Cardiac muscle cell (in vitro differentiated cells and primary cell): ENCODE data around the gene ONECUT1. TPM values are rescaled to one million over a fixed set of nuclear protein-coding genes. Genes with fewer than 3 reads are reported as not detected.
A peak's percentile ranks its signal among the peaks of the same experiment; 100 is the strongest.
"Not testable (repeated sequence)": the region's sequence is repeated elsewhere in the genome, so short reads cannot be mapped to it uniquely, and the experiment has no call there.

ENCODE experiments used
- DNase-seq, 2 donors: peaks; one replicate each; pipeline versions ENCODE4 v3.0.0 to v3.0.0-alpha.2; 2010 to 2017; ENCODE audit warnings: low read depth in 1 of 2, low spot score in 1 of 2
- H3K27ac ChIP-seq: fragments of 200-600 bp; sonication (generic); 2 replicates; pipeline ENCODE4 v1.5.1; 2016
- H3K27me3 ChIP-seq: fragments of 200-600 bp; sonication (generic); 2 replicates; pipeline ENCODE4 v1.6.0; 2016; ENCODE audit warnings: control low read depth
- H3K36me3 ChIP-seq: fragments of 200-600 bp; sonication (generic); 2 replicates; pipeline ENCODE4 v1.5.1; 2016; ENCODE audit warnings: control low read depth
- H3K4me1 ChIP-seq: fragments of 200-600 bp; sonication (generic); 2 replicates; pipeline ENCODE4 v1.8.1; 2017; ENCODE audit warnings: low read depth, mild to moderate bottlenecking, mixed run types
- H3K4me3 ChIP-seq: fragments of 200-600 bp; sonication (generic); 2 replicates; pipeline ENCODE4 v1.5.1; 2016; ENCODE audit warnings: mild to moderate bottlenecking
- H3K9me3 ChIP-seq: fragments of 200-600 bp; sonication (generic); 2 replicates; pipeline ENCODE4 v1.5.1; 2017; ENCODE audit warnings: low read depth, mild to moderate bottlenecking, control low read depth
- CTCF ChIP-seq: IDR thresholded peaks from 2 replicates; pipeline ENCODE4 v1.5.1; 2012; ENCODE audit warnings: low read depth, mild to moderate bottlenecking, low read length
- polyA plus RNA-seq: library from polyadenylated mRNA; unstranded; fragments of >200 nt; fragmentation: Nextera tagmentation; extraction: Ambion mirVana; gene quantifications from 2 replicates; pipeline ENCODE4 v1.2.1, GENCODE V29; 2016
- total RNA-seq: library from RNA; depleted of rRNA; stranded (reverse); fragments of >200 nt; gene quantifications from 2 replicates; pipeline ENCODE4 v1.2.3, GENCODE V29; 2016

The ONECUT1 gene
- total RNA-seq (0.18 TPM in 1 of 2 replicates, not detected in the other), polyA plus RNA-seq (0.44 TPM in 1 of 2 replicates, not detected in the other)

- TF ChIP-seq CTCF, result no peak
- H3K36me3 ChIP-seq, result no peaks in the 10 kb centered on the region
- no peak within 1 kb of the TSS for H3K27ac ChIP-seq
- H3K27me3 ChIP-seq, result peaks cover 99% of the 10 kb centered on the region
- H3K9me3 ChIP-seq, result no peaks in the 10 kb centered on the region
- DNase-seq, result peak; percentile 61 to 84
- H3K4me3 ChIP-seq, result peak within 1 kb of the TSS; percentile 52
- H3K4me1 ChIP-seq, result peaks cover 16% of the 10 kb centered on the region
Measured at GRCh38 chr15:52790169-52790708, at the start of gene ONECUT1. TSS of gene ONECUT1 (minus strand) at chr15:52790336. CDS start at chr15:52789884, 452 bp downstream.

- H3K27ac ChIP-seq, result no peak overlapping the region
- H3K9me3 ChIP-seq, result no peaks in the 10 kb centered on the region
- H3K4me3 ChIP-seq, result no peak overlapping the region
- no peak for TF ChIP-seq CTCF
- no peak for DNase-seq
- no peaks in the 10 kb centered on the region for H3K36me3 ChIP-seq
- no peaks in the 10 kb centered on the region for H3K27me3 ChIP-seq
- no peaks in the 10 kb centered on the region for H3K4me1 ChIP-seq
Measured at GRCh38 chr15:52834379-52834778, 44.2 kb upstream of the ONECUT1 start.

- H3K4me1 ChIP-seq, DNase-seq: not testable (repeated sequence)
Measured at GRCh38 chr15:52824169-52824942, 34.2 kb upstream of the ONECUT1 start.

GRCh38 chr15:52822475-52822874, 32.3 kb upstream of the ONECUT1 start:
- H3K27ac ChIP-seq, result no peak overlapping the region
- TF ChIP-seq CTCF, result no peak
- H3K27me3 ChIP-seq, result no peaks in the 10 kb centered on the region
- no peak for DNase-seq
- no peaks in the 10 kb centered on the region for H3K9me3 ChIP-seq
- H3K36me3 ChIP-seq, result no peaks in the 10 kb centered on the region
- no peak overlapping the region for H3K4me3 ChIP-seq
- no peaks in the 10 kb centered on the region for H3K4me1 ChIP-seq

More at GRCh38 chr15:52824169-52824942, 34.2 kb upstream of the ONECUT1 start:
- not testable (repeated sequence) for H3K9me3 ChIP-seq, H3K27me3 ChIP-seq, H3K36me3 ChIP-seq, H3K27ac ChIP-seq, H3K4me3 ChIP-seq

GRCh38 chr15:52819253-52819652, 29.1 kb upstream of the ONECUT1 start:
- H3K9me3 ChIP-seq, result no peaks in the 10 kb centered on the region
- no peak for TF ChIP-seq CTCF
- no peak overlapping the region for H3K4me3 ChIP-seq
- no peak overlapping the region for H3K27ac ChIP-seq
- H3K36me3 ChIP-seq, result no peaks in the 10 kb centered on the region
- no peaks in the 10 kb centered on the region for H3K27me3 ChIP-seq
- H3K4me1 ChIP-seq, result no peaks in the 10 kb centered on the region
- DNase-seq, result no peak

- not testable (repeated sequence) for H3K27ac ChIP-seq, H3K4me1 ChIP-seq, H3K27me3 ChIP-seq, H3K36me3 ChIP-seq, H3K9me3 ChIP-seq, H3K4me3 ChIP-seq, DNase-seq
Measured at GRCh38 chr15:52815899-52816298, 25.8 kb upstream of the ONECUT1 start.
